GM10248 (cell line): ENCODE results near the gene TMEM236.

Experiments used
- CTCF ChIA-PET: fragments of 300-600 bp; sonication (Branson Sonifier 250); formaldehyde crosslinking; extraction: SDS; loops from one replicate; lab custom pipeline; 2021; ENCODE audit warnings: antibody characterized with exemption; lab: Yijun Ruan, JAX
- POLR2A ChIA-PET: fragments of 350-650 bp; sonication (Branson Sonifier 250); formaldehyde crosslinking; extraction: SDS; loops from one replicate; lab custom pipeline; 2020; ENCODE audit warnings: antibody characterized with exemption; lab: Yijun Ruan, JAX
- DNase-seq: peaks from one replicate; pipeline ENCODE4 v3.0.0; 2012; ENCODE audit errors: extremely low spot score
- CTCF ChIP-seq: IDR thresholded peaks from 2 replicates; pipeline ENCODE4 v1.5.1; 2012; ENCODE audit warnings: mild to moderate bottlenecking, low read depth; ENCODE audit errors: extremely low read depth, missing control alignments, control extremely low read depth

The TMEM236 gene

GRCh38 chr10:17788646-17789045 lies 36.6 kb downstream of the TMEM236 start:
- no peak for DNase-seq
- POLR2A ChIA-PET = no interaction called here
- CTCF ChIA-PET = interaction anchor here (0.6 to 1.9 kb wide), 3 partner anchors 13 to 82 kb away, joined by 3 to 4 read pairs (median 3); no protein-coding TSS in a partner anchor
- TF ChIP-seq CTCF = no peak

- CTCF ChIA-PET = interaction anchor here (1.3 to 1.9 kb wide), 2 partner anchors 8 to 14 kb away, joined by 4 read pairs; no protein-coding TSS in a partner anchor
- POLR2A ChIA-PET = no interaction called here
Measured at GRCh38 chr10:17789396-17789795, 37.4 kb downstream of the TMEM236 start.

GRCh38 chr10:17790651-17791050 lies 38.6 kb downstream of the TMEM236 start:
- CTCF ChIA-PET = interaction anchor here (1.3 kb wide), 1 partner anchor 9 kb away, joined by 4 read pairs; no protein-coding TSS in a partner anchor

More at GRCh38 chr10:17789396-17789795, 37.4 kb downstream of the TMEM236 start:
- TF ChIP-seq CTCF = no peak
- no peak for DNase-seq

GRCh38 chr10:17792991-17793390 lies 41.0 kb downstream of the TMEM236 start:
- DNase-seq = no peak
- ChIA-PET CTCF (interaction anchor here (1.2 kb wide), 1 partner anchor 17 kb away, joined by 4 read pairs; no protein-coding TSS in a partner anchor), POLR2A (interaction anchor here (0.6 kb wide), 1 partner anchor 21 kb away, joined by 4 read pairs; no protein-coding TSS in a partner anchor)
- TF ChIP-seq CTCF = no peak

More at GRCh38 chr10:17790651-17791050, 38.6 kb downstream of the TMEM236 start:
- DNase-seq = no peak
- POLR2A ChIA-PET = no interaction called here
- TF ChIP-seq CTCF = no peak

DNA sequence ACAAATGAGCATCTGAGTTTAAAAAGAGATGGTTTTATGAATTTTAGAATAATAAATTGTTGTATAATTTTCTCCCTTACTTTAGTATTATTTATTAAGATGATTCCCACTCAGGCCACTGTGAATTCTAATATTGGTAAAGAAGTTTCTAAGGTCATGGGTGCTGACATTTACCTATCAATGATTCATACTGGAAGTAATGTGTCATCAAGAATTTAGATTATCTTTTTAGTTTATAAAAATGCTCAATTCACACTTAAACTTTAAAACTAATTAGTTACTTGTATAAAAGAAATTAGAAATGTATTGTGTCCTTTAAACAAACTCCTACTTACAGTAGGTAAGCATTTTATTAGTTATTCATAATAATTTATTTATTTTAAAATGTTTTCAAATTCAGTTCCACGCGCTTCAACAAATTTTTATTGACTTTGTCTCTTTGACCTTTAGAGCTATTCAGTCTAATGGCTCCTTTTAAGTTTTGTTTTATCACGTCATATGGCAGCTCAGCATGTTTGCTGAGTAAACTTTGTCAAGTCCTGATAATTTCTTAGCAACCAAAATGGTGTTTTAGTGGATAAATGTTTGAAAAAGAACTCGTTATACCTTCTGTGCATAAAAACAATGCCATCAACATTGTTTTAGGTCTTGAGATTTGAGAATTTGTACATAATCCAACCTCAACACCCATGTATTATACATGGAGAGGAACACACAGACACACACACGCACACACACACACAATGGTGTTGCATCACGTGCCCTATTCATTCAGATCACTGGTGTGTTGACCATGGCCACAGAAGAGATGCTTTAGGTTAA lies 42.0 kb downstream of the TMEM236 start:
- no peak for DNase-seq
- ChIA-PET CTCF (interaction anchor here (0.9 to 2.1 kb wide), 3 partner anchors 9 to 28 kb away, joined by 3 to 7 read pairs (median 3); no protein-coding TSS in a partner anchor), POLR2A (no interaction called here)
- no peak for TF ChIP-seq CTCF

- POLR2A ChIA-PET = no interaction called here
- no peak for DNase-seq
- CTCF ChIA-PET = interaction anchor here (1.4 to 2.1 kb wide), 2 partner anchors 10 to 27 kb away, joined by 3 to 7 read pairs; no protein-coding TSS in a partner anchor
- TF ChIP-seq CTCF = no peak
Measured at GRCh38 chr10:17795083-17795482, 43.1 kb downstream of the TMEM236 start.
